Colon (tissue), 2 donors: ENCODE results near the gene FBLN5.
"Not testable (repeated sequence)": the region's sequence is repeated elsewhere in the genome, so short reads cannot be mapped to it uniquely, and the experiment has no call there.

Experiments used
- FAIRE-seq: peaks from 2 replicates; lab custom pipeline; 2012; peaks lifted over from hg19 to GRCh38; lab: Jason Lieb, UNC
- donor health status: control.
- donor health status: control.

Gene FBLN5

GRCh38 chr14:91906374-91906773 is 41.1 kb downstream of the FBLN5 start:
- FAIRE-seq, result no peak

DNA sequence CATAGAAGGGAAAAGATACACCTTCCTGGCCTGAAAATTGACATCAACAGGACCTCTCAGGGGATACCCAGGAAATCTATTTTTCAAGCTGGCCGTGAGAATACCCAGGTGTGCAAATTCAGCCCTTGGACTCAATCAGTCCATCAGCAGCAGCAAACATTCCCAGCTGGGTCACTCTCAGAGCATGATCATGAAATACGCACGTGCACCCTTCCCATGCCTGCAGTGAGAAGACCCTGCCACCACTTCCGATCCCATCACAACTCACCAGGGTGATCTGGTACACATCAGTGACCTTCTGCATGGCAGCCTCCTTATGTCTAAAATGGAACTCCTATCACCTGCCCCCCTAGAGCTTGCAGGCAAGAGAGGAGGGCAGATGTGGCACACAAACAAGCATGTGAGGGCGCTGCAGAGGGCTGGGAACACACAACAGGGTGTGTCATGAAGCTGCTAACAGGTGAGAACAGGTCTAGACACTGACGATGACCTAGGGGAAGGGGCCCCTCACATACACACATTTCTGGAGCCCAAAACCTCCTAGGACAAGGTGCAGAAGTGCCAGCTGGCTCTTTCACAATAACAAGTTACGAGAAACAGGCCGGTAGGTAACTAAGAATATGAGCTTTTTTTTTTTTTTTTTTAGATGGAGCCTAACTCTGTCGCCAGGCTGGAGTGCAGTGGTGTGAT is 42.4 kb downstream of the FBLN5 start:
- no peak for FAIRE-seq

DNA sequence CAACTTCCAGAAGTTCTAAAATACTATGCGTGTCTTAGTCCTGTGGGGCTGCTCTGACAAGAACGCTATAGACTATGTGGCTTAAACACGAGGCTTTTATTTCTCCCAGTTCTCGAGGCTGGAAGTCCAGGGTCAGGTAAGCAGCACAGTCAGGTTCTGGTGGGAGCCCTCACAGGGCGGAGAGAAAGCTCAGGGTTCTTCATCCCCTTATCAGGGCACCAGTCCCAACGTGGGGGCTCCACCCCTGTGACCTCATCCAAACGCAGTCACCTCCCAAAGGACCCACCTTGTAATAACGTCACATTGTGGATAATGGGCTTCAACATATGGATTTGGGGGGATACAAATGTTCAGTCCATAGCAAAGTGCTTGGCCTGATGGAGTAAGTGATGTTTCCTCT is 43.0 kb downstream of the FBLN5 start:
- no peak for FAIRE-seq

GRCh38 chr14:91903070-91903469 is 44.4 kb downstream of the FBLN5 start:
- no peak for FAIRE-seq

GRCh38 chr14:91902336-91902735 is 45.2 kb downstream of the FBLN5 start:
- FAIRE-seq, result no peak

DNA sequence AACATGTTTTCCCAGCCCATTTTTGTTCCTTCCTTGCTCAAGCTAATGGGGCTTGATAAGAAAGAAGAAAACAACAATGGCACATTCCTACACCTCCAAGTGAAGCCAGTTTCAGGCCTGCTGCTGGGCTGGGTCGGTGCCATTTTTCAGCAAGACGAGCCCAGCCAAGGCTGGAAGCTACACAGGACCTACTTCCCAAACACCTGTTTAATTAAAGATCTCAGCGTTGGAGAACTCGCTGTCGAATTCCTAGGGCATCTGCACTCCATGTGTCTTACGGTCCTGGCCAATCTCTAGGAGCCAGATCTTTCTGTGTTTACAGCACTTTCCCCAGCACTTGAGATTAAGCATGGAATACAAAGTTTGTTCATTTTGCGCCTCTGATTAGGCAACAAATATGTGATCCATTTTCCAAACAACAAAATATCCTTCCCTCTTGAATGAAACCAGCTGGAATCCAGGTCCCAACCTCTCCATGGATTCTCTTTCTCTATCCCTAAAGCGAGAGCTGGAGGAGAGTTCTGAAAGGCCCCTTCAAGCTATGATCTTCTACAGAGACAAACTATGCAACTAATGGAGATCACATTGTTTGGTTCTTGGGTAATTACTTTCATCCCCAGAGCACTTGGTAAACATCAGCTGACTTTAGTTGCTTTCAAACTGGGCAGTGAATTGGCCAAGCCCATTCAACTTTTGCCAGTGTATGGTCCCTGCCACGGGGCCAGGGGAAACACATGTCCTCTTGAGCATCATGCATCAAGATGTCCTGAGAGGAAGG is 45.9 kb downstream of the FBLN5 start:
- no peak for FAIRE-seq

GRCh38 chr14:91899806-91900205 is 47.7 kb downstream of the FBLN5 start:
- no peak for FAIRE-seq

DNA sequence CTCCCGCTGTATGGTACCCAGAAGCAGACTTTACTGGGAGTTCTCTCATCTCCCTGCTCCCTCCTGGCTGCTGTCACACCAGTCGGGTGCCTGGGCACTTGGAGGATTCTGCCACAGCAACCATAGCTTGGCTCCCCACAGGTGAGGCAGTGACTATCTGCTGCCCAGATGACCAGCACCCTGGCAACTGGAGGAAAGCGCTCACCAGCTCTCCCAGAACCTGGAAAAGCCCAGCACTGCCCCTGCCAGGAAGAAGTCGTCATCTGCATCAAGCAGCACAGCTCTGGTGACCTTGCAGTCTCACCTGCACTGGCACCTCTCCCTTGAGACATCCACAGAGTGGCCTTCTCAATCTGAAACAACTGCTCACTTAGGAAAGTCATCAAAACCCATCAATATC is 48.3 kb downstream of the FBLN5 start:
- FAIRE-seq, result no peak

- no peak for FAIRE-seq
These were observed 49.1 kb downstream of the FBLN5 start for GRCh38 chr14:91898372-91898771.

DNA sequence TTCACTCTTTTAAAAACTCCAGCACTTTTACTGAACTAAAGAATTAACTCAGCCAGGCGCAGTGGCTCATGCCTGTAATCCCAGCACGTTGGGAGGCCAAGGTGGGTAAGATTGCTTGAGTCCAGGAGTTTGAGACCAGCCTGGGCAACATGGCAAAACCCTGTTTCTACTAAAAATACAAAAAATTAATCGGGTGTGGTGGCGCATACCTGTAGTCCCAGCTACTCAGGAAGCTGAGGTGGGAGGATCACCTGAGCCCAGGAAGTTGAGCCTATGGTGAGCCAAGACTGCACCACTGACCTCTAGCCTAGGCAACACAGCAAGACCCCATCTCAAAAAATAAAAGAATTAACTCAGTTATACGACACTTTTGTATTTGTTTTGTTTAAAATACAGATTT is 49.8 kb downstream of the FBLN5 start:
- not testable (repeated sequence) for FAIRE-seq

DNA sequence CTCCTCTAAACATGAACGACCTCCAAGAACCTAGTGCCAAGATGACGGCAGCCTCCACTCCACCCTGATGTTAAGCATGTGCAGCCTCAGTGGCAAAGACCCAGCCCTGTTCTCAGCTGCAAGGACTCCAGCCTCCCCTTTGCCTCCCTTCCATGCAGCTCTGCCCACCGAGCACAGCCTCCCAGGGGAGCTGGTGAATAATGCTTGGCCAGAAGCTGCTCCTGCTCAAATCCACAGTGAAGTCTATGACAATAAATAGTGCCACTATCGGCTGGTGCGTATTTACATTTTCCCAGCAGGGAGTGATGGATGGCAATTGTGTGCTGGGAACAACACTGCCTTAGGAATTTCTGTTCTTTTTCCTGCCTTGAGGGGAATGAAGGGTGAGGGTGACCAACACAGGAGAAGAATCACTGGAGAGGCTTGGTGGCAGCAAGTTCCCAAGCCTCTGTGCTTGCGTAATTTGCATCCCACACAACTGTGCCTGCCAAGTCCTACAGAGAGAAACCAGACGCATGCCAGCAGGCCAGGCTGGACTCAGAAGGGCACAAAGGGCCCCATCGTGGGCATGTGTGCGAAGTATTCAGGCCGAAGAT is 50.3 kb downstream of the FBLN5 start:
- no peak for FAIRE-seq

DNA sequence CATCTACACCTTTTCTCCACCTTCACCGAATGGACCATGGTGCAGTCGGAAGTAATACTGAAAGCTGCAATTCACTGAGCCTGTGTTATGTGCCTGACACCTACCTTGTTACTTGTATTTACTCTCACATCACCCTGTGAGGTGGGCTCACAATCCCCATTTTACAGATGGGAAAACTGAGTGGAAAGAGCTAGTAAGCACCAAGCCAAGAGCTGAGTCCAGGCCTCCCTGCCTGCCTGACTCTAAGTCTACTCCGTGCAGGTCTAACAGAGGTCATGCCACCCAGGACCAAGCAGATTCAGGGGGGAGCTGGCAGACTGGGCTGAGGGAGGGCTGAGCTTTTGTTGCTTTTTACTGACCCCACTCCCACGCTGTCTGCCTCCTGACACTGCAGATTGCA is 51.1 kb downstream of the FBLN5 start:
- FAIRE-seq, result no peak

GRCh38 chr14:91893669-91894068 is 53.8 kb downstream of the FBLN5 start:
- no peak for FAIRE-seq

GRCh38 chr14:91893007-91893406 is 54.5 kb downstream of the FBLN5 start:
- FAIRE-seq, result no peak

- FAIRE-seq, result no peak
These were observed 55.7 kb downstream of the FBLN5 start for GRCh38 chr14:91891721-91892220.

DNA sequence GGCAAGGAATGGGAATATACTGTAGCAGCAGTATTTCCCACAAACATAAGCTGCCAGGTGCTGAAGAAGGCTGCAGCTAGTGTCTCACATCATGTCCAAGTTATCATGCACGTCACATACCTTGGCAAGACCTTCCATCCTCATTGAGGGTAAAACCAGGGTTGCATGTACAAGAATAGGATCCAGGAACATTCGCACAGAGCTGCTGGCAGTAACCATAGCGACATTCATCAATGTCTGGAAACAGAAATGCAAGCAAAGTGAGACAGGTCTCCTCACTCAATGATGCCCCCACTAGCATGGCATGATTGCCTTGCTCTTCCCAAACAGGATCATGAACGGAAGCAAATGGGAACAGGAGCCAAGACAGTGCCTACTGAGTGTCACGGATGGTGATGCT is 56.4 kb downstream of the FBLN5 start:
- FAIRE-seq, result no peak

- no peak for FAIRE-seq
These were observed 57.2 kb downstream of the FBLN5 start for GRCh38 chr14:91890291-91890749.

DNA sequence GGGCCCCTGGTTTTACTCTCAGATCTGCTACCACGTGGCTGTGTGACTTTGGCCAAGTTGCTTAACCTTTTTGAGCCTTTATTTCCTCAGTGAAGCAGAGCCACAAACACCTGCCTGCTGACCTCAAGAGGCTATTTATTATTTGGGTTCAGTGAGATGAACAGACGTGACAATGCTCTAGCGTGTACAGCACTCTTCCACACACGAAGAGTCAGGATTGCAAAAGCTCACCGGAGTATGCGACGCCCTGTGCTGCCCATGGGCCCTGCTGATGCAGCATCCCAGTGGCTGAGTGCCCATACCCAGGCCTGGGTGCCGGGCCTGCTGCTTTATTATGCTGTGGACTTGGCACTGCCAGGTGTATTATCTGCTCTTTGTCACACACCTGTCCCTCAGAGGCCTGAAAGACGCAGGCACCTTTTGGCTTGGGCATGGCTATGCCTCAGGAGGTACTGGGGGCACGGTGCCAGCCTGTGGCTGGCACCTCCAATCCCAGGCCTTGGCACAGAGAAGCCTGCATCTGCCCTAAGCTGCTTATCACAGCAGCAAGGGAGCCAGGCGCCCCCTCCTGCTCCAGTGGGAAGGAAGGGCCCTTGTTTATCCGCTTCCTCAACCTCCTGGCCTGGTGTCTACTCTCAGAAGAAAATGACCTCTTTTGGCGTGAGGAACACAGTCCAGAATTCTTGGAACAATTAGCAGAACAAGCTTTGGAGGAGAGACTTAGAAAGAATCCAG is 57.9 kb downstream of the FBLN5 start:
- FAIRE-seq, result no peak

DNA sequence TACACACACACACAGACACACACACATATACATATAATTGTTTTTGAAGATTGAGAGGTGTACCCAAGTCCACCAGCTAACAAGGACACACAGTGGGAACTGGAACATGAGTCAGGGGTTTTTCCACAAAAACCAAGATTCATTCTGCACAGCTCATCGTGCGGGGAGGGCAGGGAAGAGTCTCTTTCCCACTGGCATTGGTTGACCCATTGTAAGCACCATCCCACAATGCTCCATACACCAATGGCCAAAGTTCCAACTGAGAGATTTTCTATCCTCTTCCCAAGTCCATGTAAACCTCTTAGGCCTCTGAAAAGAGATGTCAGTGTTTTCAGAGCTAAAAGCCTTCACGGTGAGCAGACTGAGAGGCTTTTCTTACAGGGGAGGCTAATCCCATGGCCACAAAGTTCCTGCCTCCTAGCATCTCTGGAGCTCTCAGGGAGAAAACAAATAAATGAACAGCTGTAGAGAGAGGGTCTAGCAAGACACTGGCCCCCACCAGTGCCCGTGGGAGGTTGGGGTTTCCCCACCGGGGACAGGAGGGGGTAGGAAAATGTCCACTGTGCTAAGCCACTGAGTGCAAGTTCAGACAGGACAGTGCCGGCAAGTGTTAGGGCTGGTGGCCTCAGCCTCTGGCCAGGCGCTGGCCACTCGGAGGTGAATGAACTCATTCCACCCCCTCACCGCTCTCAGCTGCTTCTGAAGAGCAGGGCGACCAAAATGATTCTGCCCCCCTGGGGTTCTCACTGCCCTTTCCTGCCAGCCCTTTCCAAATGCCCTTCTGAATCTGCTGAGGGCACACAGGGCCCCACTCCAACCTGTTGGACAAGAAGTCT is 58.6 kb downstream of the FBLN5 start:
- FAIRE-seq, result no peak

DNA sequence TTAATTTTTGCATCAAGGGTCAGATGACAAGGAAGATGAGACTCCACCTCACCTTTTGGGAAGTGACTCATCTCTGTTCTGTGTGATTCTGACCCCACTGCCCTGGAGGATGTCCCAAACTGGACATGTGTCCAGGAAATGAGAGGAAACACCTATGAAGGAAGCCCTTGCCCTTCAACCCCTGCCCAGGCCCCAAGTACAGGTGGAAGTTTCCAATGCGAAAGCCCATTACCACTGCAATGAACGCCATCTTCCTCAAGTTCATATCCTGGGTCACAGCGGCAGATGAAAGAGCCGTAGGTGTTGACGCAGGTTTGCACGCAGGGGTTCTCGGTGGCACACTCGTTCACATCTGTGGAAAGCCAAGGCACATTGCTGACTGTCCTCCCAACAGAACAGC is 60.5 kb downstream of the FBLN5 start:
- no peak for FAIRE-seq

GRCh38 chr14:91885839-91886238 is 61.7 kb downstream of the FBLN5 start:
- FAIRE-seq, result no peak
